K562 (cell line): Measurements from ENCODE around the gene SLC19A1. TPM values are rescaled to one million over a fixed set of nuclear protein-coding genes. Genes with fewer than 3 reads are reported as not detected.

Experiments
- ATAC-seq: fragments of 200-7000 bp; cut with Tn5 transposase; 3 replicates; pipeline ENCODE4 v1.9.1; 2020; ENCODE audit warnings: moderate library complexity
- BruUV-seq: library from RNA; stranded (reverse); fragments of 400-500 nt; replicated peaks from 2 replicates; lab custom pipeline; 2021; lab: Mats Ljungman, UMichigan
- CTCF ChIA-PET: fragments of 300-600 bp; formaldehyde crosslinking; extraction: SDS; loops from one replicate; lab custom pipeline; 2021; ENCODE audit warnings: low intra/inter-chr PET ratio; lab: Yijun Ruan, JAX
- POLR2A ChIA-PET: fragments of 300-600, 350-650 bp; sonication (Branson Sonifier 250); formaldehyde crosslinking; extraction: SDS; loops from one replicate; lab custom pipeline; 2021; ENCODE audit warnings: antibody characterized with exemption, inconsistent platforms; lab: Yijun Ruan, JAX
- DNase-seq, 4 experiments: peaks; one replicate each; pipeline versions ENCODE4 v3.0.0 to v3.0.0-alpha.2; 2011 to 2018; ENCODE audit warnings: low spot score in 3 of 4, mixed read lengths in 3 of 4; ENCODE audit errors: extremely low read depth in 1 of 4
- FAIRE-seq: peaks from 2 replicates; lab custom pipeline; 2011; peaks lifted over from hg19 to GRCh38; lab: Jason Lieb, UNC
- H2AFZ ChIP-seq: 2 replicates; pipeline ENCODE4 v1.6.0; 2011; ENCODE audit warnings: low read depth, low read length, control low read depth, inconsistent platforms
- H3K27ac ChIP-seq: fragments of 200-600 bp; 3 replicates; pipeline ENCODE4 v1.8.0; 2011; ENCODE audit warnings: low read depth, mild to moderate bottlenecking, control low read depth, inconsistent platforms, low read length, moderate library complexity, mixed read lengths; ENCODE audit errors: extremely low read depth
- H3K27me3 ChIP-seq, 2 experiments: fragments of 300-600 bp in 1 of 2; 2 replicates in 1 of 2; 3 replicates in 1 of 2; pipeline versions ENCODE4 v1.6.0 to v1.8.0; 2011; ENCODE audit warnings: inconsistent platforms in 2 of 2, low read length in 2 of 2, mild to moderate bottlenecking in 1 of 2, mixed read lengths in 1 of 2, moderate library complexity in 1 of 2; ENCODE audit not compliant: control insufficient read depth in 2 of 2, insufficient read depth in 2 of 2
- H3K36me3 ChIP-seq: fragments of 300-600 bp; 3 replicates; pipeline ENCODE4 v1.8.0; 2011; ENCODE audit warnings: mild to moderate bottlenecking, low read length, inconsistent platforms; ENCODE audit not compliant: control insufficient read depth, insufficient read depth
- H3K4me1 ChIP-seq, 2 experiments: fragments of 200-600 bp in 1 of 2; replicated peaks in 1 of 2; 2 replicates in 1 of 2; 3 replicates in 1 of 2; pipeline versions ENCODE4 v1.5.1 to v1.8.0; 2011; ENCODE audit warnings: inconsistent platforms in 2 of 2, low read length in 2 of 2, mild to moderate bottlenecking in 1 of 2, mixed read lengths in 1 of 2, moderate library complexity in 1 of 2; ENCODE audit not compliant: control insufficient read depth in 2 of 2, insufficient read depth in 2 of 2
- H3K4me2 ChIP-seq: 2 replicates; pipeline ENCODE4 v1.6.1; 2011; ENCODE audit warnings: low read length, control low read depth, inconsistent platforms, mixed read lengths; ENCODE audit not compliant: insufficient read depth
- H3K4me3 ChIP-seq: fragments of 200-600 bp; sonication (generic), shearing (Covaris generic); 2 replicates; pipeline ENCODE4 v1.5.1; 2016; ENCODE audit warnings: control low read depth, inconsistent platforms
- H3K79me2 ChIP-seq: fragments of 200-600 bp; 3 replicates; pipeline ENCODE4 v1.8.0; 2011; ENCODE audit warnings: low read length, inconsistent platforms; ENCODE audit not compliant: control insufficient read depth, insufficient read depth
- H3K9ac ChIP-seq, 2 experiments: 2 replicates each; pipeline versions ENCODE4 v1.6.0 to v1.6.1; 2011; ENCODE audit warnings: low read depth in 2 of 2, low read length in 2 of 2, control low read depth in 1 of 2, inconsistent platforms in 1 of 2, mild to moderate bottlenecking in 1 of 2, mixed read lengths in 1 of 2; ENCODE audit not compliant: insufficient read depth in 1 of 2
- H3K9me1 ChIP-seq: one replicate; pipeline ENCODE4 v1.6.0; 2011; ENCODE audit warnings: inconsistent platforms, mild to moderate bottlenecking, low read length, moderate library complexity; ENCODE audit not compliant: control insufficient read depth, insufficient read depth
- H3K9me3 ChIP-seq: replicated peaks from 2 replicates; pipeline ENCODE4 v1.5.1; 2011; ENCODE audit warnings: low read depth, low read length, inconsistent platforms; ENCODE audit not compliant: control insufficient read depth, insufficient read depth
- H4K20me1 ChIP-seq: replicated peaks from 2 replicates; pipeline ENCODE4 v1.6.1; 2011; ENCODE audit warnings: low read length, inconsistent platforms, mixed read lengths; ENCODE audit not compliant: control insufficient read depth, insufficient read depth
- CCAR2 ChIP-seq: fragments of 200-400 bp; formaldehyde crosslinking; IDR thresholded peaks from 2 replicates; pipeline ENCODE4 v1.6.1; 2017; ENCODE audit warnings: mild to moderate bottlenecking, low read depth, low read length
- LEF1 ChIP-seq: fragments of 450-650 bp; IDR thresholded peaks from 2 replicates; pipeline ENCODE4 v1.6.1; 2016; ENCODE audit warnings: mild to moderate bottlenecking
- NCOA1 ChIP-seq: fragments of 450-650 bp; IDR thresholded peaks from 2 replicates; pipeline ENCODE4 v1.6.1; 2016; ENCODE audit warnings: low read depth
- POLR2AphosphoS2 ChIP-seq: IDR thresholded peaks from 2 replicates; pipeline ENCODE4 v1.6.1; 2012; ENCODE audit warnings: low read length, improper control_type of control experiment
- ZNF57 ChIP-seq: fragments of 450-650 bp; formaldehyde crosslinking; IDR thresholded peaks from 2 replicates; pipeline ENCODE4 v1.4.0; 2020; ENCODE audit warnings: mild to moderate bottlenecking, moderate library complexity
- ZNF778 ChIP-seq: fragments of 450-650 bp; formaldehyde crosslinking; IDR thresholded peaks from 2 replicates; pipeline ENCODE4 v1.4.0; 2020; ENCODE audit warnings: mild to moderate bottlenecking, moderate library complexity
- WGBS: fragments of 100-300 bp; shearing (Covaris generic); methylation state at CpG from one replicate; pipeline ENCODE4 v1.1.6; 2016; ENCODE audit warnings: low coverage, mixed read lengths; ENCODE audit not compliant: insufficient coverage; ENCODE audit errors: missing lambda C conversion rate; 5-methylcytosine and 5-hydroxymethylcytosine counted together
- in situ Hi-C: fragments of 300-500 bp; cut with MboI; formaldehyde crosslinking; loops from 4 replicates; pipeline ENCODE4 v1.15.0; 2018; ENCODE audit warnings: inconsistent platforms, mixed read lengths
- intact Hi-C: fragments of 100-400 bp; cut with micrococcal nuclease; formaldehyde crosslinking; loops from 2 replicates; pipeline ENCODE4 v1.14.2; 2022
- polyA plus RNA-seq, 8 experiments: library from polyadenylated mRNA; depleted of rRNA in 4 of 8; stranded (reverse) in 5 of 8; unstranded in 3 of 8; fragments of >200 nt; fragmentation: Nextera tagmentation in 2 of 8; fragmentation: Illumina TruSeq in 1 of 8; extraction: Ambion mirVana in 2 of 8; extraction: Trizol in 1 of 8; gene quantifications; 2 replicates each; pipeline versions ENCODE4 v1.2.1 to v1.2.3, GENCODE V29; 2011 to 2014; ENCODE audit warnings: inconsistent platforms in 1 of 8, missing spikeins in 1 of 8
- total RNA-seq, 7 experiments: library from RNA; depleted of rRNA in 6 of 7; stranded (reverse); fragments of >200 nt in 6 of 7; fragmentation: Illumina TruSeq in 2 of 7; extraction: Trizol in 2 of 7; gene quantifications; 2 replicates each; pipeline versions ENCODE4 v1.2.1 to v1.2.3, GENCODE V29; 2011 to 2021; ENCODE audit warnings: low replicate concordance in 1 of 7
- TF ChIP-seq, protein P1 (sequence below): fragments of 450-650 bp; IDR thresholded peaks from 2 replicates; pipeline ENCODE4 v1.6.1; 2017; ENCODE audit warnings: antibody characterized with exemption, mild to moderate bottlenecking

Gene SLC19A1
- total and polyA plus RNA-seq, 9 of the 15 experiments (the other 6 are each of a cell fraction or from before 2014, with no cell fraction given): 0.65 to 88.7 (median 12.0) TPM

DNA sequence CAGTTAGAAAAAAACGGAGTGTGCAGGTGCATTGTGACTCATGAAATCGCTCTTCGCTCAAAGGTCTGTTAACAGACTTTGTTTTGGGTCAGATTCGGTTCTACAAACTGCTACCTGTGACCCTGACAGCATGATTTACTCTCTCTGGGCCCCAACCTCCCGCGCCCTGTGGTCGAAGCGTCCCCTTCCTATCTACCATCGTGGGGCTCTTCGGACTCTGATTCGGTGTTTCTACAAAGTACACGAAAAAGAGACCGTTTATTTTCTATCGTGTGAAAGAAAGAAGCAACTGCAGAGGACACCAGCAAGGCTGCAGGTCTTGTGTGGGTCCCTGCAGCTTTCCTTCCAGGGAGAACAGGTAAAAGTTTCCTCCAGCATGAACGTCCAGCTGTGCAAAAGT, 29.4 kb upstream of the SLC19A1 start:
- Histone ChIP-seq H3K36me3 (no peaks in the 10 kb centered on the region), H3K4me3 (no peak overlapping the region), H3K9me1 (no peaks in the 10 kb centered on the region), H3K4me2 (no peak overlapping the region), H3K9me3 (no peaks in the 10 kb centered on the region; the same call in 1 of the 2 replicates), H3K4me1 (peaks cover 0 to 17% of the 10 kb centered on the region in 2 experiments; a peak in 2 of 5 replicates), H4K20me1 (peaks cover 6% of the 10 kb centered on the region), H3K27me3 (peaks cover 83 to 84% of the 10 kb centered on the region in 2 experiments), H3K79me2 (no peaks in the 10 kb centered on the region), H3K9ac (no peak overlapping the region), H3K27ac (no peak overlapping the region)
- in situ Hi-C loops (no loop called here), intact Hi-C loops (no loop called here)
- 2% methylated on average over 15 of the region's 15 CpGs for WGBS
- ChIA-PET POLR2A (interaction anchor here (0.6 to 3.6 kb wide), 4 partner anchors 9 to 211 kb away, joined by 3 to 12 read pairs (median 6); no protein-coding TSS in a partner anchor), CTCF (no interaction called here)
- no peak for DNase-seq
- no peak for FAIRE-seq
- ATAC-seq: no peak
- no TSS peak for BruUV-seq
- TF ChIP-seq LEF1 (no peak), ZNF778 (CRISPR knock-in tag) (no peak), NCOA1 (no peak), ZNF57 (CRISPR knock-in tag) (no peak), POLR2AphosphoS2 (no peak), CCAR2 (no peak)
- TF ChIP-seq, protein P1, sequence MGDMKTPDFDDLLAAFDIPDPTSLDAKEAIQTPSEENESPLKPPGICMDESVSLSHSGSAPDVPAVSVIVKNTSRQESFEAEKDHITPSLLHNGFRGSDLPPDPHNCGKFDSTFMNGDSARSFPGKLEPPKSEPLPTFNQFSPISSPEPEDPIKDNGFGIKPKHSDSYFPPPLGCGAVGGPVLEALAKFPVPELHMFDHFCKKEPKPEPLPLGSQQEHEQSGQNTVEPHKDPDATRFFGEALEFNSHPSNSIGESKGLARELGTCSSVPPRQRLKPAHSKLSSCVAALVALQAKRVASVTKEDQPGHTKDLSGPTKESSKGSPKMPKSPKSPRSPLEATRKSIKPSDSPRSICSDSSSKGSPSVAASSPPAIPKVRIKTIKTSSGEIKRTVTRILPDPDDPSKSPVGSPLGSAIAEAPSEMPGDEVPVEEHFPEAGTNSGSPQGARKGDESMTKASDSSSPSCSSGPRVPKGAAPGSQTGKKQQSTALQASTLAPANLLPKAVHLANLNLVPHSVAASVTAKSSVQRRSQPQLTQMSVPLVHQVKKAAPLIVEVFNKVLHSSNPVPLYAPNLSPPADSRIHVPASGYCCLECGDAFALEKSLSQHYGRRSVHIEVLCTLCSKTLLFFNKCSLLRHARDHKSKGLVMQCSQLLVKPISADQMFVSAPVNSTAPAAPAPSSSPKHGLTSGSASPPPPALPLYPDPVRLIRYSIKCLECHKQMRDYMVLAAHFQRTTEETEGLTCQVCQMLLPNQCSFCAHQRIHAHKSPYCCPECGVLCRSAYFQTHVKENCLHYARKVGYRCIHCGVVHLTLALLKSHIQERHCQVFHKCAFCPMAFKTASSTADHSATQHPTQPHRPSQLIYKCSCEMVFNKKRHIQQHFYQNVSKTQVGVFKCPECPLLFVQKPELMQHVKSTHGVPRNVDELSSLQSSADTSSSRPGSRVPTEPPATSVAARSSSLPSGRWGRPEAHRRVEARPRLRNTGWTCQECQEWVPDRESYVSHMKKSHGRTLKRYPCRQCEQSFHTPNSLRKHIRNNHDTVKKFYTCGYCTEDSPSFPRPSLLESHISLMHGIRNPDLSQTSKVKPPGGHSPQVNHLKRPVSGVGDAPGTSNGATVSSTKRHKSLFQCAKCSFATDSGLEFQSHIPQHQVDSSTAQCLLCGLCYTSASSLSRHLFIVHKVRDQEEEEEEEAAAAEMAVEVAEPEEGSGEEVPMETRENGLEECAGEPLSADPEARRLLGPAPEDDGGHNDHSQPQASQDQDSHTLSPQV: no peak
- TF ChIP-seq, all 486 proteins: peak for 0
- no peak overlapping the region for H2AFZ ChIP-seq
